Activated CD4-positive, CD25-positive, alpha-beta regulatory T cell treated with anti-CD3 and anti-CD28 coated beads, Interleukin-2, amount 50 U/mL, for 72 hours (primary cell): ENCODE data around the gene PRSS23.

Experiments
- DNase-seq: peaks from one replicate; pipeline ENCODE4 v3.0.0; 2021

PRSS23 gene

GRCh38 chr11:86790867-86791849 is 9.2 kb upstream of the PRSS23 start:
- DNase-seq = no peak

GRCh38 chr11:86792150-86792549 is 8.2 kb upstream of the PRSS23 start:
- no peak for DNase-seq

- no peak for DNase-seq
Observed at GRCh38 chr11:86793307-86793706, 7.0 kb upstream of the PRSS23 start.

- no peak for DNase-seq
Observed at GRCh38 chr11:86795511-86795910, 4.8 kb upstream of the PRSS23 start.

- no peak for DNase-seq
Observed at GRCh38 chr11:86795949-86796348, 4.4 kb upstream of the PRSS23 start.

- no peak for DNase-seq
Observed at GRCh38 chr11:86797133-86797532, 3.2 kb upstream of the PRSS23 start.

- no peak for DNase-seq
Observed at GRCh38 chr11:86798988-86799387, 1.4 kb upstream of the PRSS23 start.

- no peak for DNase-seq
Observed at GRCh38 chr11:86799680-86800075, 664 bp upstream of the PRSS23 start.

GRCh38 chr11:86800960-86801272 is 574 bp downstream of the PRSS23 start:
- DNase-seq = no peak

GRCh38 chr11:86801364-86801763 is 1.0 kb downstream of the PRSS23 start:
- DNase-seq = no peak

- DNase-seq = no peak
Observed at GRCh38 chr11:86802146-86802545, 1.8 kb downstream of the PRSS23 start.

- no peak for DNase-seq
Observed at GRCh38 chr11:86802601-86803051, 2.3 kb downstream of the PRSS23 start.

GRCh38 chr11:86803136-86804045 is 3.0 kb downstream of the PRSS23 start:
- no peak for DNase-seq

GRCh38 chr11:86804951-86805350 is 4.6 kb downstream of the PRSS23 start:
- DNase-seq = no peak

- DNase-seq = no peak
Observed at GRCh38 chr11:86805873-86806310, 5.5 kb downstream of the PRSS23 start.

- DNase-seq = no peak
Observed at GRCh38 chr11:86806903-86807302, 6.6 kb downstream of the PRSS23 start.

GRCh38 chr11:86807360-86807759 is 7.0 kb downstream of the PRSS23 start:
- no peak for DNase-seq

- no peak for DNase-seq
Observed at GRCh38 chr11:86809561-86809960, 9.2 kb downstream of the PRSS23 start.

- no peak for DNase-seq
Observed at GRCh38 chr11:86810288-86810687, 9.9 kb downstream of the PRSS23 start.

- DNase-seq = no peak
Observed at GRCh38 chr11:86811637-86812321, 11.4 kb downstream of the PRSS23 start.

- no peak for DNase-seq
Observed at GRCh38 chr11:86812322-86812670, 12.0 kb downstream of the PRSS23 start.

GRCh38 chr11:86812981-86813380 is 12.6 kb downstream of the PRSS23 start:
- DNase-seq = no peak

GRCh38 chr11:86814775-86815174 is 14.4 kb downstream of the PRSS23 start:
- DNase-seq = no peak
